ENCODE results near the gene TSPAN31. TPM values are rescaled to one million over a fixed set of nuclear protein-coding genes. Genes with fewer than 3 reads are reported as not detected.

TSPAN31 gene
- total RNA-seq, 1 experiment from 2014 or later, result 20.3 TPM

DNA sequence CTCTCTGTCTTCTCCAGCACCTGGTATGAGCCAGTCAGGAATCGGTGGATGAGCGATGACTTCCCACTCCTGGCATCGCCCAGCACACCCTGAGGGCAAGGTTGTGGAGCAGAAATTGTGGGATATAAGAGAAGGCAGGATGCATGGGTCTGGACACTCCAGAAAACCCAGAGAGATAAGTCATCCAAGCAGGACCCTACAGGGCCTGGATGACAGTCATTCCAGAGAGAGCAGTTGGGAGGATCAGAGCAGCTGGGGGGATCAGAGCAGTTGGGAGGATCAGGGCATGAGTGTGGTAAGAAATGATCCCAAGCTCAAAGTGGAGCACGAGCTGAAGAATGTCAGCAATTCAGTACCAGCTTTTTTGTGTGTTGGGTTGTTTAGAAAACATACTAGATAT is 10.2 kb upstream of the TSPAN31 start:
- ChIA-PET POLR2A (ENCODE audit: unreplicated experiment) (interaction anchor here (0.6 kb wide), 1 partner anchor 10 kb away, joined by 3 read pairs; no protein-coding TSS in a partner anchor), CTCF (interaction anchor here (0.7 kb wide), 1 partner anchor 123 kb away, joined by 3 read pairs; the partner anchor contains the start of gene ARHGEF25)
- TF ChIP-seq, protein P1, sequence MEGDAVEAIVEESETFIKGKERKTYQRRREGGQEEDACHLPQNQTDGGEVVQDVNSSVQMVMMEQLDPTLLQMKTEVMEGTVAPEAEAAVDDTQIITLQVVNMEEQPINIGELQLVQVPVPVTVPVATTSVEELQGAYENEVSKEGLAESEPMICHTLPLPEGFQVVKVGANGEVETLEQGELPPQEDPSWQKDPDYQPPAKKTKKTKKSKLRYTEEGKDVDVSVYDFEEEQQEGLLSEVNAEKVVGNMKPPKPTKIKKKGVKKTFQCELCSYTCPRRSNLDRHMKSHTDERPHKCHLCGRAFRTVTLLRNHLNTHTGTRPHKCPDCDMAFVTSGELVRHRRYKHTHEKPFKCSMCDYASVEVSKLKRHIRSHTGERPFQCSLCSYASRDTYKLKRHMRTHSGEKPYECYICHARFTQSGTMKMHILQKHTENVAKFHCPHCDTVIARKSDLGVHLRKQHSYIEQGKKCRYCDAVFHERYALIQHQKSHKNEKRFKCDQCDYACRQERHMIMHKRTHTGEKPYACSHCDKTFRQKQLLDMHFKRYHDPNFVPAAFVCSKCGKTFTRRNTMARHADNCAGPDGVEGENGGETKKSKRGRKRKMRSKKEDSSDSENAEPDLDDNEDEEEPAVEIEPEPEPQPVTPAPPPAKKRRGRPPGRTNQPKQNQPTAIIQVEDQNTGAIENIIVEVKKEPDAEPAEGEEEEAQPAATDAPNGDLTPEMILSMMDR (conservative IDR thresholded peaks at IDR 0.05; ENCODE audit: low read depth, low read length), result no peak
- TF ChIP-seq EZH2phosphoT487 (IDR thresholded peaks at IDR 0.05; ENCODE audit: borderline replicate concordance, low read length), result no peak
- TF ChIP-seq EZH2 (IDR thresholded peaks at IDR 0.05; ENCODE audit: low read length, unreplicated experiment), result no peak
- Histone ChIP-seq H3K27me3 (ENCODE audit: low read length) (peaks cover 46% of the 10 kb centered on the region), H2AFZ (ENCODE audit: low read length) (no peak overlapping the region), H3K4me1 (ENCODE audit: insufficient read depth, low read length) (peaks cover 17% of the 10 kb centered on the region), H3K9ac (ENCODE audit: low read length) (no peak overlapping the region), H3K4me3 (ENCODE audit: low read length) (no peak overlapping the region), H3F3A (ENCODE audit: low read length, unreplicated experiment) (no peaks in the 10 kb centered on the region), H3K36me3 (ENCODE audit: low read depth, low read length) (no peaks in the 10 kb centered on the region), H3K4me2 (ENCODE audit: low read length) (no peak overlapping the region), H3K79me2 (ENCODE audit: low read length) (no peaks in the 10 kb centered on the region), H3K27ac (ENCODE audit: low read length) (no peak overlapping the region), H4K20me1 (ENCODE audit: low read length) (no peaks in the 10 kb centered on the region), H3K9me2 (replicated peaks; ENCODE audit: low read length) (no peaks in the 10 kb centered on the region), H3K9me3 (ENCODE audit: low read length) (no peaks in the 10 kb centered on the region)
- intact Hi-C loops (cut with micrococcal nuclease), result no loop called here
- no peak for ATAC-seq
- DNase-seq, result no peak
- no TSS peak for BruUV-seq (replicated peaks)

GRCh38 chr12:57735198-57735855 is 9.5 kb upstream of the TSPAN31 start:
- intact Hi-C loops (cut with micrococcal nuclease), result no loop called here
- H3K4me2 ChIP-seq (ENCODE audit: low read length), result peak overlapping the region; percentile 87
- H3K79me2 ChIP-seq (ENCODE audit: low read length), result no peaks in the 10 kb centered on the region
- ATAC-seq, result no peak; the same call in 1 of the 2 replicates
- no TSS peak for BruUV-seq (replicated peaks)
- H3K9me2 ChIP-seq (replicated peaks; ENCODE audit: low read length), result no peaks in the 10 kb centered on the region
- no peak for DNase-seq
- no peak overlapping the region for H2AFZ ChIP-seq (ENCODE audit: low read length)
- H3K36me3 ChIP-seq (ENCODE audit: low read depth, low read length), result no peaks in the 10 kb centered on the region
- ChIA-PET POLR2A (ENCODE audit: unreplicated experiment) (no interaction called here), CTCF (interaction anchor here (2.0 kb wide), 1 partner anchor 9 kb away, joined by 9 read pairs; no protein-coding TSS in a partner anchor)
- TF ChIP-seq EZH2 (IDR thresholded peaks at IDR 0.05; ENCODE audit: low read length, unreplicated experiment) (no peak), EZH2phosphoT487 (IDR thresholded peaks at IDR 0.05; ENCODE audit: borderline replicate concordance, low read length) (no peak)
- TF ChIP-seq, protein P1 (conservative IDR thresholded peaks at IDR 0.05; ENCODE audit: low read depth, low read length), result no peak
- no peaks in the 10 kb centered on the region for H3F3A ChIP-seq (ENCODE audit: low read length, unreplicated experiment)
- no peak overlapping the region for H3K27ac ChIP-seq (ENCODE audit: low read length)
- no peaks in the 10 kb centered on the region for H3K9me3 ChIP-seq (ENCODE audit: low read length)
- peak overlapping the region; percentile 64; the same call in 1 of the 2 replicates for H3K4me3 ChIP-seq (ENCODE audit: low read length)
- peaks cover 17% of the 10 kb centered on the region for H3K4me1 ChIP-seq (ENCODE audit: insufficient read depth, low read length)
- H3K9ac ChIP-seq (ENCODE audit: low read length), result no peak overlapping the region
- peaks cover 50% of the 10 kb centered on the region for H3K27me3 ChIP-seq (ENCODE audit: low read length)
- no peaks in the 10 kb centered on the region for H4K20me1 ChIP-seq (ENCODE audit: low read length)

Measured in PC-3 (cell line).